Fibroblast of gingiva (primary cell): ENCODE measurements around the gene CENPP.

Experiments
- DNase-seq: peaks from one replicate; pipeline ENCODE4 v3.0.0-alpha.2; 2011; ENCODE audit warnings: low read depth

Gene CENPP

GRCh38 chr9:92325269-92325990 is at the start of gene CENPP, which contains the start of gene NOL8:
CENPP (plus strand) TSS chr9:92325953.
NOL8 (minus strand) TSS chr9:92325350; CDS start chr9:92324161, 1,189 bp downstream.
- DNase-seq, result peak; percentile 86

- DNase-seq, result no peak
Measured at GRCh38 chr9:92276331-92277032, 49.3 kb upstream of the CENPP start.

GRCh38 chr9:92278110-92278509 is 47.6 kb upstream of the CENPP start:
- DNase-seq, result peak; percentile 61

GRCh38 chr9:92279302-92279701 is 46.5 kb upstream of the CENPP start:
- DNase-seq, result no peak

GRCh38 chr9:92289708-92290390 is 35.9 kb upstream of the CENPP start:
- DNase-seq, result peak; percentile 78

- no peak for DNase-seq
Measured at GRCh38 chr9:92290785-92291429, 34.8 kb upstream of the CENPP start.

- no peak for DNase-seq
Measured at GRCh38 chr9:92291577-92291976, 34.2 kb upstream of the CENPP start.

GRCh38 chr9:92292338-92293074 is 33.2 kb upstream of the CENPP start:
- DNase-seq, result no peak

- no peak for DNase-seq
Measured at GRCh38 chr9:92293075-92293354, 32.7 kb upstream of the CENPP start.

GRCh38 chr9:92293452-92294296 is 32.1 kb upstream of the CENPP start, which contains the start of gene IARS1:
IARS1 (minus strand) TSS chr9:92293697; CDS start chr9:92289419, 4,278 bp downstream.
- DNase-seq, result peak; percentile 99

- peak; percentile 13 for DNase-seq
Measured at GRCh38 chr9:92294297-92294676, 31.5 kb upstream of the CENPP start.

- no peak for DNase-seq
Measured at GRCh38 chr9:92295240-92295790, 30.4 kb upstream of the CENPP start.

- no peak for DNase-seq
Measured at GRCh38 chr9:92295827-92296258, 29.9 kb upstream of the CENPP start.

GRCh38 chr9:92297611-92298010 is 28.1 kb upstream of the CENPP start:
- no peak for DNase-seq

- DNase-seq, result no peak
Measured at GRCh38 chr9:92298036-92298435, 27.7 kb upstream of the CENPP start.

- DNase-seq, result no peak
Measured at GRCh38 chr9:92299116-92299515, 26.6 kb upstream of the CENPP start.

GRCh38 chr9:92300936-92301335 is 24.8 kb upstream of the CENPP start:
- no peak for DNase-seq

- no peak for DNase-seq
Measured at GRCh38 chr9:92308893-92309292, 16.9 kb upstream of the CENPP start.

- no peak for DNase-seq
Measured at GRCh38 chr9:92310562-92310961, 15.2 kb upstream of the CENPP start.

- no peak for DNase-seq
Measured at GRCh38 chr9:92312887-92313623, 12.7 kb upstream of the CENPP start.
